ENCODE data around the gene MEF2C.
"Not testable (repeated sequence)": the region's sequence is repeated elsewhere in the genome, so short reads cannot be mapped to it uniquely, and the experiment has no call there.

The MEF2C gene

GRCh38 chr5:88860501-88860900, 22.5 kb downstream of the MEF2C start:
- DNase-seq: no peak

GRCh38 chr5:88858392-88858791, 24.6 kb downstream of the MEF2C start:
- DNase-seq: no peak

DNA sequence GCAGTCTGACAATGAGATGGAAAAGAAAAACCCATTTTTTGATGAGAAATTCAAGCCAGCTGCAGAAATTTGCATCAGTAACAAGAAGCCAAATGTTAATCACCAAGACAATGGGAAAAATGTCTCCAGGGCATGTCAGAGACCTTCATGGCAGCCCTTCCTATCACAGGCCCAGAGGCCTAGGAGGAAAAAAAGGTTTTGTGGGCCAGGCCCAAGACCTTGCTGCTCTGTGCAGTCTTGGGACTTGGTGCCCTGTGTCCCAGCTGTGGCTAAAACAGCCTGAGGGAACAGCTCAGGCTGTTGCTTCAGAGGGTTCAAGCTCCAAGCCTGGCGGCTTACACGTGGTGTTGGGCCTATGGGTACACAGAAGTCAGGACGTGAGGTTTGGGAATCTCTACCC, 26.6 kb downstream of the MEF2C start:
- DNase-seq: not testable (repeated sequence)

DNA sequence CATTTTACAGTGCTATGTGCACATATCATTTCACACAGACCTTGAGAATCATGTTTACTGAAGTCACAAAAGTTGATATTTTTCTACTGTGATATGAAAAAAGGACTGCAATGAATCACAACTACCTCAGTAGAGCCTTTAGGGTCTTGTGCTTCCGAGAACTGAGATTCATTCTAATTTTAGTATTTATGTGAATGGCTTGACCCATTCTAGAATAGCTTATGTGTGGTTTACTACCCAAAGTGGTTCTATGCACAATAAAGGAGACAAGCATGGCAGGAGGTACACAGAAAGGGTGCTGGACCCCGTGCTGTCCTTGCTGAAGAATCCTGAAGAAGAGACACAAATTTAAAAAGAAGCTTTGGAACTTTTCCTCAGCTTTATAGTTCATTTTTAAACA, 28.2 kb downstream of the MEF2C start:
- DNase-seq: no peak

DNA sequence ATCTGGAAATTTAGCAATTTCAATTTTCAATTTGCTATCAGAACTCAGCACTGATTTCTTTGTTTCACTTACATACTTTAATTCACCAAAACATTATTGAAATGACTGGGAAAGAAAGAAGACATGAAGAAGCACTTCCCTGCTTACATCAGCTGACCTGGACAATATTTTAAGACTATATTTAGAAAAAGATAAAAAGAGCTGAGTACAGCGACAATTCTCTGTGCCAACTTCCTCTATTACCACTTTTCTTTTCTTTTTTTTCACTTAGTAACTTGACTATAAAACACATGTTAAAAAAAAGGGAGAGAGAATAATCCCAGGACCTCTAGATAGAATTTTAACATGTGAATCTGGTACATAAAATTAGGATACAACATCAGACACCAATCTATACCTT, 35.6 kb downstream of the MEF2C start:
- DNase-seq: no peak

- no peak for DNase-seq
Measured at GRCh38 chr5:88846434-88846833, 36.5 kb downstream of the MEF2C start.

GRCh38 chr5:88845081-88845697, 37.8 kb downstream of the MEF2C start:
- no peak for DNase-seq

DNA sequence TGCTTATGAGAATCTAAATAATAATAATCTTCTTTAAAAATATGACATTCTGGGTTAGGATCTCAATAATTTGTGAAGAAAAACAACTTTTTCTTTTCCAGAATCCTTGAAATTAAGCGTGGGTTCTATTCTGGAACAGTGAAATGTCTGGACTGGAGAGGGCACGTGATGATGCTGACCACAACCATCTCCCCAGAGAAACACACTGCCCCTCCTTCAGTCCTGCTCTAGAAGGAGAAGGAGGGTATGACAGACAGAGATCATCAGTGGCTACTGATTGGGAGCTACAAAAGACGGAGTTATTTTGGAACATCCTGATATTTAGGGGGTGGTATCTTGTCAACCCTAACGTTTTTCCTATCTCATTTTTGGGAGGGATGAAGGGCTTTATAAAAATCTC, 40.2 kb downstream of the MEF2C start:
- DNase-seq: no peak

DNA sequence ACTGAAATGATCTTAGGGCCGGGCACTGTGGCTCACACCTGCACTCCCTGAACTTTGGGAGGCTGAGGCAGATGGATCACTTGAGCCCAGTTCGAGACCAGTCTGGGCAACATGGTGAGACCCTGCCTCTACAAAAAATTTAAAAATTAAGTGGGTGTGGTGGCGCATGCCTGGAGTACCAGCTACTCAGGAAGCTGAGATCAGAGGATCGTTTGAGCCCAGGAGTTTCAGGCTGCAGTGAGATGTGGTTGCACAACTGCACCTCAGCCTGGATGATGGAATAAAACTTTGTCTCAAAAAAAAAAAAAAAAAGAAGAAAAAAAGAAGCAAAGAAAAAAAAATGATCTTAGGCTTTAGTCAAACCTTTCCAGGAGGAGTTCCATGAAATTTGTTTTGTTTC, 41.8 kb downstream of the MEF2C start:
- DNase-seq: no peak

GRCh38 chr5:88840495-88840894, 42.5 kb downstream of the MEF2C start:
- no peak for DNase-seq

DNA sequence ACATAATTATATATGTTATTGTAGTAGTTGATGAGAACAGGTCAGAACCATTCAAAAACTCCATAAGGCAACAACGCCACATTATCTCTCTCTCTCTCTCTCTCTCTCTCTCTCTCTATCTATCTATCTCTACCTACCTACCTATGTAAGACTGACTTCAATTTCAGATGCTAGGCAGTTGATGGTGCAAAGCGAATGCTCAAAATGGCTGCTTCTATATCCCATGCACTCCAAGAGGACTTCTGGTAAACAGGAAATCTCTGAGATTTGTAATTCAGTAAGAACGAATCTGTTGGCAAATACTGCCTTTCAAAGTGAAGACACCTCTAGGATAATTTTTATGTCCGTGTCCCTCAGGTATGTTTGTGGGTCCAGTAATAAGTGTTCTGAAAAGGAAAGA, 43.7 kb downstream of the MEF2C start:
- DNase-seq: no peak

GRCh38 chr5:88838500-88838899, 44.5 kb downstream of the MEF2C start:
- no peak for DNase-seq

DNA sequence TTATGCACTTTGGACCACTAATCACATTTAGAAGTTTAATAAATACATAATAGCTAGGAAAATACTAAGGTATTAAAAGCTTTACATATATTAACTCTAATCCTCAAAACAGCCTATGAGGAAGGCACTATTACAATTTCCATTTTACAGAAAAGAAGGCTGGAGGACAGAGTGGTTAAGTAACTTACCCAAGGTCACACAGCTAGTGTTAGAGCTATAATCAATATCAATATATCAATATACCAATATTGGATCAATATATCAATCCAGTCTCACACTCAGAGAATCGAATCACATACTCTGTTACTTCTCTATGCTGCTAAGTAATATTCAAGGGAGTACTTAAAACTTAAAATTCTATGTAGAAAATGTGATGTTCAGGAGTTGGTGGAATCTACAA, 45.2 kb downstream of the MEF2C start:
- DNase-seq: no peak

DNA sequence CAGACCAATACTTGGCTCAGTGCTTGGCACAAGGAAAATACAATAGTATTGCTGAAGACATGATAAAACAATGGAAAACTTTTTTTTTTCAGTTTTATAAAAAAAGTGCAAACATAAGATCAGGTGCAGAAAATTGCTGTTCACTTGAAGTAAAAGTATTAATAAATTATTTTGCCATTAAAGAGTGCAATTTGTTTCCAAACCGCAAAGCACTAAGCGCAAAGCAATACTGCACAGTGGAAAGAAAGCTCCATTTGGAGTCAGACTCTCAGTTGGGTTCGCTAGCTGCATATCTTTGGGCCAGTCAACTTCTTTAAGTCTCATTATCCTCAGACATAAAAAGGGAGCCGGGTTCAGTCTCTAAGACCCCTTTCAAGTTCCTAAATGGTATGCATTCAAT, 45.8 kb downstream of the MEF2C start:
- no peak for DNase-seq

DNA sequence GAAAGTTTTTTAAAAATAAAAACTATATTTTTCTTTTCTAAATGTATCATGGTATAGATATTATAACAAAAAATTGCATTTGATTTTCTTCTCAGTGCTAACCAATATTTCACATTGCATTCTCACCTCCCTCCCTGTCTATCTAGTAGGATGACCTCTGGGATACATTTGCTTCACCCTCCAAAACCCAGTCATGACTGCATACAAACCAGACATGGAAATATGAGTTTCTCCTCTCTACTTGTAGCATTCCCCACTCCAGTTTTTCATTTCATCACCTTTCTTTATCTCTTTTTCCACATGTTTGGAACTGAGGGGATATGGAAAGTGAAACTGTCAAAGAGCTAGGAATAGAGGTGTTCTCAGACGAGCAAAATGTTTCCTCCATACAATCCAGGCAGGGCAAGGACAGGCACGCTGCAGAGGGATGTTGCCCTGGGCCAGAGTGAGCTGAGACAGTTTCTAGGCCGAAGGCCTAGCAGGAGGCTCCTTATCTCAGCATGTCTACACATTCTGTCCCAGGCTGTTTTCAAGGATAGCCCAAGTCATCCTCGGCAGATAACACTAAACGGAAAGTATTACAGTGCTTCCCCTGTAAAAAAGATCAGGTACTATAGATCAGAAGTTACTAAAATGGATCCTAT, 46.7 kb downstream of the MEF2C start:
- no peak for DNase-seq

- no peak for DNase-seq
Measured at GRCh38 chr5:88834499-88834898, 48.5 kb downstream of the MEF2C start.

GRCh38 chr5:88834131-88834462, 48.9 kb downstream of the MEF2C start:
- no peak for DNase-seq

DNA sequence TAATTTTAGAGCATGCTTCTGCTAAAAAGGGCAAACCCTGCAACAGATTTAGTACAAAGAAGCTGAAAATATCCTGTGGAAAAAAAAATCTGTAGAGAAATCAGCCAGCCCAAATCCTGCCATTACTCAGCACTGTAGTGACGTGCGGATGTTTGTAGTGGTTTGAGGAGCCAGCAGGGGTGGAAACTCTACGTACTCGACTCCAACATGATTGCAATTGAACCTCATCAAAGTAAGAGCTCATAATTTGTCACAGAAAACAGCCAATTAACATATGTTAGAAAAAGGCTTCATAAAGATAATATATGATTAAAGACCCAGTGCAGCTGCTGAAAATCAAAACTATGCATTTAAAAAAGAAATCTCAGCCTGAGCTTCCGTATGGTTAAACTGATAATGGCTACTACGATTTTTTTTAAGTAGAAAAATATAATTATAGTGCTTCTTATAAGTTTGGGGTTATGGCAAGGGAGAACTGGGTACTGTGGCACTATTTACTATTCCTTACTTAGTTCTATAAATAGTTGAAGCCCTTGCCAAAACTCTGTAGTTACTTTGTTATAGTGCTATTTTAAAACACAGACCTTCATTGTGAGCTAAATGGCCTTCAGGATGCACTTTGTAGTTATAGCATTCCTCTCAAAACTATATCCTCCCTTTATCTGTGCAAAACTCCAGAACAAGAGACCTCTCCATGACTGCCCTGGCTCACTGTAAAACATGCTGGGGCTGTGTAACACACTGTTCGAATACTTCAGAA, 49.4 kb downstream of the MEF2C start:
- DNase-seq: peak; percentile 32

DNA sequence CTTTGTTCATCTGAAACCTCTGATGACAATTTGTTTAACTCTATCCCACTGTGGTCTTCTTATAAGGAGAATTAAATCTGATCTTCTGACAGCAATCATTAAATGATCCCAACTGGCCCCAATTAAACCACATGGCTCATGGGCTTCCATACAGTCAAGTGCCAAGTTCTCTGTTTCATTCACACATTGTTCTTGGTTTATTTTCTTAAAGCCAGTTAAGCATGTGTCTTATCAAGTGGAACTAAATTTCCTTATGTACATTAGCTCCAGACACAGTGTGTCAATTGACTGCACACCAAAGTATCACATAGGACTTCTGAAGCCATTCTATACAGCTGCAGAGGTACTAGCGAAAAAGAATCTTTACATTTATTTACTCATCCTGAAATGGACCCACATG, 51.2 kb downstream of the MEF2C start:
- no peak for DNase-seq

DNA sequence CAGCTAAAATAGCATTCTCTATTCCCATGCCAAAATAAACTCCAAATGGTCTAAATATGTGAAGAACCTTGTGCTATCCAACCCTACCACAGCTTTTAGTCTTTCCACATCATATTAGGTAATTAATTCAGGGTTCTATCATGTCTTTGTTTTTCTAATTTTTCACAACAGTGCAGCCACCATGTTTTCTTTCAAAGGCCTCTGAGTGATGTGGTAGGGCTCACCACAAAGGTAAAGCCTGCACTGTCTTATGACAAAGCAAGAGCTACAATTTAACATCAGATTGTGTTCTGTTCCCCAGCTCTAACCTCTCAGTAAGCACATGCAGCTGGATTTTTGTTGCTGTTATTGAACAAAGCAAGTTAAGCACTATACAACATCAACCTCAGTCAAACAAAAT, 52.4 kb downstream of the MEF2C start:
- no peak for DNase-seq

GRCh38 chr5:88829775-88830174, 53.2 kb downstream of the MEF2C start:
- peak; percentile 42 for DNase-seq

DNA sequence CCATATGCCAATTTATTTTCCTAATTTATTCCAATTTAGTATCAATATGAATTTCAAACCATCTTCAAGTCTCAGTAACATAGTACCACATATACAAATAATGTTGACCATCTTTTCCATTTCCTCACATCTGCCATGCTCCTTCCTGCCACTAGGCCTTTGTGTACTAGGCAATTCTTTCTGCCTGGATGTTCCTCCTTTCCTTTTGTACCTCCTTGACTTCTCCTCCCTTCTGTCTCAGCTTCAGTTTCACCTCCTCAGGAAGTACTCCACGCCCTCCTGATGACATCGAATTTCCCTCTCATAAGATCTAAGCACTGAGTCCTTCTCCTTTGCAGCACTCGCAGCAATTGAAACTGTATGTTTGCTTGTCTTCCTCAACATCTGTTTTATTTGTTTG, 53.9 kb downstream of the MEF2C start:
- no peak for DNase-seq

DNA sequence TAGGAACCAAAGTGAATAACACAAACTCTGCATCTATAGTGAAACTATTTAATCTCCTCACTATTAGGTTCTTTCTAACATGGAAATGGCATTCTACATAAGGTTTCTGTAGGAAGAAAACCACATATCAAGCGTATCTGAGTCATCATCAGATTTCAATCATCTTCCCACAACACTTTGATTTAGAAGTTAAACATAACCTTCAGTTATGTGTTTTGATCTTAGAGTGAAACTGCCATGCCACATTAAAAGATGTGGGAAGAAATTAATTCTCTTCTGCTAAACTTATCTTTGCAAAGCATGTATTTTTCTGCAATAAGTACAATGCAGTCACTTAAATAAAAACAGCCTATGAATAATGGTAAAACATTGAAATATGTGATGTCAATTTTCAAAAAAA, 55.0 kb downstream of the MEF2C start:
- DNase-seq: no peak
